Suppressor macrophage (primary cell): ENCODE results near the gene DMAP1.

ENCODE experiments used
- DNase-seq, 4 experiments: peaks; one replicate each; pipeline ENCODE4 v3.0.0-alpha.2; 2020 to 2022

The DMAP1 gene

GRCh38 chr1:44256762-44257554 lies 43.7 kb downstream of the DMAP1 start:
- no peak for DNase-seq

GRCh38 chr1:44259090-44259489 lies 45.8 kb downstream of the DMAP1 start:
- no peak for DNase-seq

- no peak for DNase-seq
These were observed 47.5 kb downstream of the DMAP1 start for GRCh38 chr1:44260792-44261170.

DNA sequence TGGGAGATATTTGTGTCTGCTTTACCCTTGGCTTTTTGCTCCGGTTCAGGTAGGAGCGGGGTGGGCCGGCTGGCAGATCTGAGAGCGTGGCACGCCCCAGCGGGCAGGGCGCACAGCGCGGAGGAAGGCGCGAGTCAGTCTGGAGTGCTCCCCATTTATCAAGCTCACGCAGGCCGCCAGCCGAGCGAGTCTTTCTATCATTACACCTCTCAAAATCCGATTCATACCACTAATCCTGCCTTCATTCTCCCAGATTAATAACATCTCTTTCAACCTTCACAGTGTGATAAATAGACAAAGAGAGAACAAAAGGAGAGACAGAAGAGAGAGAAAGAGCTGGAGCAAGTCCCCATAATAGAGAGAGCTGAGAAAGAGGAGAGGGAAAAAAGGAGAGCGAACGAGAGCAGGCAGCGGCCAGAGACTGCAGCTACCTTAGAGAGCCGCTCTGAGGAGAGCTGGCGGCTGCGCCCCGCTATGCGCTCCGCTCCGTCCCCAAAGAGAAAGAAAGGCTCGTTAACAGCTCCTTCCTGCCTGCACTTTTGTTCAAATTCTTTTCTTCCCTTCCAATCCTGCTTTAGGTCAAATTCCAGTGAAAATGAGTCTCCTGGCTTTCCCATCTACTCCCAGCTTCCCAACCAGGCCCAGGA lies 48.0 kb downstream of the DMAP1 start:
- no peak for DNase-seq

DNA sequence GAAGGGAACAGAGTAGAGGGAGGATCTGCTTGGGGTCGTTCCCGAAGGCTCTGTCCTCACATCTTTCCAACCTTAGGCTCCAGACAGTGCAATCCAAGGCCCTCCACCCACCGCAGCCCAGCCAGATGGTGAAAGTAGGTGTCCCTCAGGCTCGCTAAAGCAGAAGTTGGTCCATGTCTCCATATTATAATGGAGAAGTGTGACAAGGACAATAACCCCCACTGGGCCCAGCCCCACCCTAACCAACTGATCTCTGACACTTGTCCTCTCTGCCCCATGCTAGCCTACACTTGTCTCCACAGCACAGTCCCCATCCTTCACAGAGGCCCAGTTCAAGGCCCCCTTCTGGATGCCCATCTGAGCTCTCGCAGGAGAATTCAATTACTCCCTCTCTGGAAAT lies 48.7 kb downstream of the DMAP1 start:
- DNase-seq = peak; percentile 56 to 69 (median 68)

DNA sequence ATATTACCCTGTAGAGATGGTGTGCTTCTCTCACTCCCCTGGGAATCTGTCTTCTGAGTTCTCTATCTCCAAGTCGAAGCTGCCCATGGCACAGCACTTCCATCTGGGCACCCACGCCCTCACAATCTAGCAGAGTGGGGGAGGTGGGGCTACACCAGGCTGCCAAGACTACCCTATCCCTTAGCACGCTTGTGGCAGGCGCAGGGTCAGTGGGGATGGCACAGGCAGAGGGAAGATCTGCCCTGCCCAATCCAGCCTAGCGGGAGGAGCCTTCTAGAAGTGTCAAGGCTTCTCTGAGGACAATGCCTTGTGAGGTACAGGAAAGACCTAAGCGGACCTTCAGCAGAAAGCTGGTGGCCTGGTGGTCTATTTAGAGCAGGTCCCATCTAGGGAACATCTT lies 49.1 kb downstream of the DMAP1 start:
- no peak for DNase-seq

- DNase-seq = peak in 2 of 4 experiments; percentile 31 to 34
These were observed 49.7 kb downstream of the DMAP1 start for GRCh38 chr1:44262816-44263567.

DNA sequence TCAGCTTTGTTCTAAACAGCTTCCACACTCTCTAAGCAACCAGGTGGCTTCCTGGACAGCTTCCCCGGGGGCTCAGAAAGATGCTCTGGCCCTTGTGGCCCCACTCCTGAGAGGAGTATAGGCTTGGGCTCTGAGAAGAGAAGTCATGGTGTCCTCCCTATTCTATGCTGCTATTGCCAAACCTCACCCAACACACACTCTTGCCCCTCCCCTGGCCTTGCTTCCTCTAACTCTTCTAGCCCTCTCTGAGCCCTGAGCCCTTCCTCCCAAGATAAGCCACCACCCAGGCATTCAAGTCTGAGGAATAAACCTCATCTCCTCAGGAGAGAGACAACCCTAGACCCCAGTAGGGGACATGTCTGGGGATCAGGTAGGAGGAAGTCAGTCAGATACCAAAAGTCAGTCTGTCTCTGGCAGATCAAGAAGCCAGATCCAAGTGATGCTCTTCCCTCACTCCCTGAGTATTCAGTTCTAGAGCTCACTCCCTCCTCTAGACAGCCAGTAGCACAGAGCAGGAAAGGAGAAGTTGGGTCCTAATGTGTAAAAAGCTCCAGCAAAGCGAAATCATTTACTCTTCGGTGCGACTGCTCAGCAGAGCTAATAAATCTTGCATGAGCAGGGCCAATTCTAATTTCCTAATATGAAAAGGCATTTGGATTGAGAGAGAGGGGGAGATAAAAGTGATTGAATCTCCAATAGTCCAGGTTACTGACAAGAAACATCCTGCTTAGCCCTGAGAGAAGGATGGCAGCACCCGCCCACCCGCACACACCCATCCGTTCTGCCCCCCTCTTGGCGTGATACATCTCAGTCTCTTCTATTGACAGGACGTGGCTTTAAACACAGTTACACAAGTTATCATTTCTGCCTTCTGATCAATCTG lies 50.5 kb downstream of the DMAP1 start:
- peak; percentile 48 to 69 (median 62) for DNase-seq

- DNase-seq = no peak
These were observed 51.1 kb downstream of the DMAP1 start for GRCh38 chr1:44264451-44264771.

- DNase-seq = peak in 3 of 4 experiments; percentile 13 to 57 (median 53)
These were observed 52.5 kb downstream of the DMAP1 start for GRCh38 chr1:44265656-44266358.

- no peak for DNase-seq
These were observed 53.4 kb downstream of the DMAP1 start for GRCh38 chr1:44266400-44267344.

DNA sequence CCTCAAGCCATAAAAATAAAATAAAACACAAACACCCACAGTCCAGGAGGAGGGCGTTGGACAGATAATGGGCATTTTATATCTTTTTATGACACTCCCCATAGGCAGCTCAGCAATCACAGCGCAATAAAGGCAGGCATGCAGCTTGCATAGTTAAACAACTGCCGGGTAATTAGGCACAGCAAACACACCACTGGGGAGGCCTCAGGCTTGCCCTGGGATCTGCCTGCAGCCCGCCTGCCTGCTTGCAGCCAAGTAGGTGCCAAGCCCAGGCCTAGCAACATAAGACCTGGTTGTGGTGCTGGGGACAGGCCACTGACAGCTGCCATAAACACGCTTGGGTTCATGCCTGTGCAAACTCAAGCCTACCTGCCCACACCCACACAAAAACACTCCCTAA lies 54.2 kb downstream of the DMAP1 start:
- DNase-seq = no peak

DNA sequence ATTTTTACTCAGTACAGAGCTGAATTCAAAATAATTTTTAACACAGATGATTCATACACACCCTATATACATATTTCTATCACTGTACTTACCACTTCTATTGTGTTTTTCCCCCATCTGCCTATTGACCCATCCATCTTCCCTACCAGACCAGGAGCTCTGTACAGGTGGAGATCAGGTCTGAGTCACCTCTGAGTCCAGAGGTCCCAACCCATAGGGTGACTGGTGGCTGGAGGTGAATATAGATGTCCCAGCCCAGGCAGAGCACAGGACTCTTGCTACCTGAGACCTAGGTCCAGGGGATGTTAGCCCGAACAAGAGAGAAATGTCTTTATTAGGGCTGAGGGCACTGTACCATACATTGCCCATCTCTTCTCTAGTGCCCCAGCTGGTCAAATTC lies 54.8 kb downstream of the DMAP1 start:
- no peak for DNase-seq
